Measurements from ENCODE around the gene PHF12. TPM values are rescaled to one million over a fixed set of nuclear protein-coding genes. Genes with fewer than 3 reads are reported as not detected.
A peak's percentile ranks its signal among the peaks of the same experiment; 100 is the strongest.

Gene PHF12
- total and polyA plus RNA-seq, 2 experiments from 2014 or later = 19.7 to 41.0 TPM

- Histone ChIP-seq H3K4me2 (peak overlapping the region; percentile 98), H3K9me2 (ENCODE audit: insufficient read depth) (no peaks in the 10 kb centered on the region), H3K4me3 (peak overlapping the region; percentile 91), H3K79me2 (replicated peaks; ENCODE audit: insufficient read depth) (peaks cover 38% of the 10 kb centered on the region), H3K4me1 (ENCODE audit: insufficient read depth) (peaks cover 16% of the 10 kb centered on the region), H3K36me3 (ENCODE audit: insufficient read depth) (no peaks in the 10 kb centered on the region; the same call in 1 of the 2 replicates), H3K27ac (ENCODE audit: low read depth) (no peak overlapping the region), H3F3A (replicated peaks; ENCODE audit: low read depth) (peaks cover 38% of the 10 kb centered on the region), H2AFZ (no peak overlapping the region), H3K27me3 (ENCODE audit: insufficient read depth) (no peaks in the 10 kb centered on the region), H4K20me1 (replicated peaks; ENCODE audit: insufficient read depth) (peaks cover 15% of the 10 kb centered on the region)
- Mint-ChIP-seq H3K27me3 (ENCODE audit: insufficient read depth, low read depth, poor library complexity) (peaks cover 20% of the 10 kb centered on the region), H3K4me1 (peaks cover 26% of the 10 kb centered on the region), H3K9me3 (no peaks in the 10 kb centered on the region; the same call in 2 of the 3 replicates), H3K27ac (no peak overlapping the region), H3K4me3 (peak overlapping the region; percentile 90), H3K36me3 (ENCODE audit: low read depth) (peaks cover 39% of the 10 kb centered on the region)
- no peak for TF ChIP-seq NANOG (IDR thresholded peaks at IDR 0.05; ENCODE audit: borderline replicate concordance)
- TF ChIP-seq ZNF462 (CRISPR knock-in tag; IDR thresholded peaks at IDR 0.05) = no peak
- TF ChIP-seq EZH2phosphoT487 (IDR thresholded peaks at IDR 0.05; ENCODE audit: unreplicated experiment) = no peak
- no peak for TF ChIP-seq ETS1 (IDR thresholded peaks at IDR 0.05)
- no peak for TF ChIP-seq STAT1 (IDR thresholded peaks at IDR 0.05; ENCODE audit: unreplicated experiment)
- TF ChIP-seq REST (IDR thresholded peaks at IDR 0.05; ENCODE audit: unreplicated experiment) = no peak
- TF ChIP-seq ZNF114 (CRISPR knock-in tag; IDR thresholded peaks at IDR 0.05) = no peak
- TF ChIP-seq JUNB (IDR thresholded peaks at IDR 0.05; ENCODE audit: unreplicated experiment) = no peak
- TF ChIP-seq EZH2 (IDR thresholded peaks at IDR 0.05; ENCODE audit: low read depth, unreplicated experiment) = no peak
- no peak for TF ChIP-seq CREB1 (CRISPR knock-in tag; IDR thresholded peaks at IDR 0.05; ENCODE audit: low read depth)
- no peak for TF ChIP-seq POLR2AphosphoS5 (IDR thresholded peaks at IDR 0.05; ENCODE audit: low read depth)
- no peak for TF ChIP-seq ZNF331 (CRISPR knock-in tag; IDR thresholded peaks at IDR 0.05; ENCODE audit: low read depth)
- TF ChIP-seq CTCF (conservative IDR thresholded peaks at IDR 0.05; ENCODE audit: low read depth in 2 of 2) = no peak
- DNase-seq (ENCODE audit: low spot score) (no peak), ATAC-seq (no peak)
Observed at GRCh38 chr17:28895794-28896447, 55.4 kb downstream of the PHF12 start.

Data from GM23338 (cell line).